TTC549 (cell line): Measurements from ENCODE around the gene MRPS6.

Experiments used
- FAIRE-seq: peaks from 2 replicates; lab custom pipeline; 2012; peaks lifted over from hg19 to GRCh38; lab: Jason Lieb, UNC

The MRPS6 gene

DNA sequence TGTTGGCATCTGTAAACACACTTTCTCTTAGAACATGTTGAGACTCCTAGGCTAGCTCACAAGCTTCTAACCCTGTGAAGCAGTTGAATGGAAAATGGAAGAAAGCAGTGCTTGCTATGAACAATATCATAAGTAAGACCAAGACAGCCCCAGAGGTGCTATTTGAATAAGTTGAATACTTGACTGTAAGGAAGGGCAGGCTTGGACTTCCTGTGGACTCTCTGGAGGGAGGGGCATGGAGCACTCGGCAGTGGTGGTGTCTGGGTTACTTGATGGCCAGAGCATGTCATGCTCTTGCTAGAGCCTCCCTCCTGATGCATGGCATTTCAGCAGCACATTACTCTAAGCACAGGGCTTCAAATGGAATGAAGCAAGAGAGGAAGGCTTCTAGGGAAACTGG, 60.0 kb downstream of the MRPS6 start:
- FAIRE-seq: no peak

DNA sequence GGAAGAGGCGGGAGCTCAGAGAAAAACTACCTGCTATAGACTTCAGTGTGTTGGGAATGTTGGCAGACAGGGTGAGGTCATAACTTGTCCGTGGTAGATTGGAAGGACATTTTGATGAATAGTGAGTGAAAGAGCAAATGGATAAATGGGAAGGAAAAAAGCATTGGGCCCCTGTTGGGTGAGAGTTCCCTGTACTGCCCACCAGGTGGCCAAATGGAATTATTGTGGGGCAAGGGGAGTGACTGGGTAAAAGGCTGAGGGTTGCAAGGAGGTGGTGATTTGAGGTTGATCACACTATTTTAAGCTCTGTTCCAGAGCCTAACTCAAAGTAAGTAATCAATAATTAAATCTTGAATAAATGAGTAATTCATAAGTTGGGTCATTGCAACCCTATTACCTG, 60.4 kb downstream of the MRPS6 start:
- FAIRE-seq: no peak

DNA sequence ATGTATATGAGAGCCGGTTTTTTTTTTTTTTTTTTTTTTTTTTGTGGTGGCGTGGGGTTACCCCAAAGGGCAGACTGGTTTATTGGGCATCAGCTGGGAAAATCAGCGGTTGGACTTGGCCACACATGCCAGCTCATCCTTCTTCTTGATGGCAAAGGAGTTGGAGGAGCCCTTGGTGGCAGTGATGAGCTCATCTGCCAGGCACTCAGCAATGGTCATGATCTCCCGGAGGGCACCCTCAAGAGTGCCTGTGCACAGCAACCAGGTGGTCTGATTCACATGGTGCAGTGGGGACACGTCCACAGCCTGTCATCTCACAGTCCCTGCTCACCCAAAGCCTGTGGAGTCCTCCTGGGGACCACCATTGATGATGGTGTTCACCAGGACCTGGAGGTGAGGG, 62.0 kb downstream of the MRPS6 start:
- FAIRE-seq: no peak

DNA sequence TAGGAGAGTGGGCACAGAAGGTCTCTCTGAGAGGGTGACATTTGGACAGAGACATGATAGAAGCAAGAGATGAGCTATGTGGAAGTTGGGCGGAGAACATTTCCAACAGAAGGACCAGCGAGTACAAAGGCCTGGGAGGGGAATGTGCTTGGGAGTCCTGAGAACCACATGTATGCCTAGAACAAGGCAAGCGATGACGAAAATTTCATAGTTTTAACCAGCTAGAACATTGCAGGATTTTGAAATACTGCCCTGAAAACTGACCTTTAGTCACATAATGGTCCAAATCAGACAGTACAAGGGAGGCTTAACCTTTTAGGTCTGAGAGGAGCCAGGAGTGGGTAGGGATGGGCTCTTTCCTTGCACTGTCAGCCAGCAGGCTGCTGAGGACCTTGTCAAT, 68.0 kb downstream of the MRPS6 start:
- no peak for FAIRE-seq

DNA sequence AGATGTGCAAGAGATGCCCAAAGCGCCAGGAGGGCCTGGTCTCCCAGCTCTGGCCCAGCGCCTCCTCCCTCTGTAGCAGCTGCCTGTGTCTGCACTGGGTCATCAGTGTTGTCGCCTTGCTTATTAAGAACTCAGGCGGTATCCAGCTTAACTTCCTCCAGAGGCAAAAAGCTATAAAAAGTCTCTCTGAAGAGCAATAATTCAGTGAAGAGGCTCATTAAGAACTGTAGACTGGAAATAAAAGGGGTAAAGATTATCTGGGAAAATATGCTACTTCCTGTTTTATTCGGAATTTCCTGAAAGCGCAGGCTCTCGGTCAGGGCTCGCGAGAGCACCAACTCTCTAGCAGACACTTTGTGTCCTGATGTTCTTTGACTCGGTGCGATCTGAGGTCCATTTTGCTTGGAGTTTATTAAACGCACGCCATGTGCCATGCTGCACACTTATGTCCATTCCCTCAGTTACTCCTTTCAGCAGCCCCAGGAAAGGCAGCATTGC, 70.4 kb downstream of the MRPS6 start:
- no peak for FAIRE-seq

DNA sequence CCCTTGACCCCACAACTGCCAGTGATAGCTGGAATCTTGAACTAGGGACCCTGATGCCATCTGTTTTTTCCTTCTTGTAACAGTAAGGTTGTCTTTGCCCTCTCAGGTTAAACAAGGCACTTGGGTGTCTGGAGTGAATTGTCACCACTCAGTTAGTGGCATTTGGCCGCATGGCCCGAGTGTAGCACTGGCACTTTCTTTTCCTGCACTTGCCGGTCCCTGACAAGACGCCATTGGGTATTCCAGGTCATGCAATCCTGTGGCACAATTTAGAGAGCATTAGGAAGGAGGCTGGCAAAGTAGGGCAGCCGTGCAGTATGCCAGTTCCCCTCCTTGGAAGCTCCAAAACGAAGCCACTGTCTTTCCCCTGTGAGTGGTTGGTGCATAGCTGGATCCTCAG, 70.8 kb downstream of the MRPS6 start:
- no peak for FAIRE-seq

DNA sequence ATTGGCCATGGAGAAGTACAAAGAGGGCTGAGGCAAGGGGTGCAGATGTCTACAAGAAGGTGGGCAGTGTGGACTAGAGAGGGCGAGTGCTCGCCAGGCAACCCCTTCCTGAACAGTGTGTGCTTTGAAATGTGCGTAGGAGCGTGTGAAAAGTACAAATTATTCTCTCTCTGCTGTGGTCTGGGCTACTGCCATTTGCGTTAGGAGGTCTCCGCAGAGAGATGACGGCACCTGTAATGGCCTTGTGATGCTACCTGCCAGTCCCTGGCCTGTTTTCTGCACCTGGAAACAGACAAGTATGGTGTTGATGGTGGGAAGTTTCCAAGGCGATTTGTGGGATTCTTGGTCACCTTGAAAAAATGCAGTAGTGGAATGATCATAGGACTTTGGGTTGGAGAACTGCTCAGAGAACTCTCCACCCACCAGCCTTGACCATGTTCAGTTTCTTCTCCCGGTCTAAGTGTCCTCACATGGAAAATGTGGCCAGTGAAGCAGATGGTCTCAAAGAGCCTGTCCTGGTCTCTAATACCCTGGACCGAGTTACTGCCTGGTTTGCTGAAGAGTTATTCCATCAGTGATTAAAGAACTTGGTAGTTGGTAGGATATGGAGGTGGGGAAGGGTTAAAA, 74.5 kb downstream of the MRPS6 start:
- FAIRE-seq: no peak

- no peak for FAIRE-seq
Measured at GRCh38 chr21:34148419-34148804, 75.0 kb downstream of the MRPS6 start.

DNA sequence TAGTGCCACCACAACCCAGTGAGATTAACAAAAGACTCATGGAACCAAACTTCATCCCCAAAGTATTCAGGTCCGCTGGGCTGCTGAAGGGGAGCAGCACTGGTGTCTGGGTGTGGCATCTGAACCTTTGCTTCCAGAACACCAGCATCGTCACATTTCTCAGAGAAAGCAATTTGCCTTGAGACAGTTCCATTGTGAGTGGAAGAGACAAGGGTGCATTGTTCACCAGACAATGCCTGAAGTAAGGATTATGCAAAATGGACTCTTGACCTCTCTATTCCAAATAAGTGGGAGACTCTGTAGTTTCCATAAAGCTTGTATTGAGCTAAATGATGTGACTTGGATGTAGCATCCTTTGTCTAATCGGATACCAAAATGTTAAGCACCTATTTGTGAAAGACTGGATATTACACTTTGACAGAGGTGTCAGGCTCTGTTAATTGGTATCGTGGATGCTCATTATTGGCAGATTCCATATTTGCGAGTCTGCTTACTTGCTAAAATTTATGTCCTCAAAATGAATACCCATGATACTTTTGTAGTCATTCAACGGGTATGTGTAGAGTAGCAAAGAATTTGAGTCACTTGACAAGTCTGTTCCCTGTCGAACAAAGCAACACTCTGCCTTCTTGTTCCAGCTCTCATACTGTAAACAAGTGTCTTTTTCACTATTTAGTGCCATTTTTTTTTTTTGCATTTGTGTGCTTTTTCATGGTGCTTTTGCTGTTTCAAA, 75.6 kb downstream of the MRPS6 start:
- FAIRE-seq: no peak

- FAIRE-seq: no peak
Measured at GRCh38 chr21:34152500-34152899, 79.1 kb downstream of the MRPS6 start.

- no peak for FAIRE-seq
Measured at GRCh38 chr21:34154878-34155277, 81.5 kb downstream of the MRPS6 start.

- no peak for FAIRE-seq
Measured at GRCh38 chr21:34156957-34157356, 83.6 kb downstream of the MRPS6 start.

GRCh38 chr21:34157521-34157920, 84.1 kb downstream of the MRPS6 start:
- FAIRE-seq: no peak

GRCh38 chr21:34158866-34159835, 85.8 kb downstream of the MRPS6 start:
- FAIRE-seq: no peak

DNA sequence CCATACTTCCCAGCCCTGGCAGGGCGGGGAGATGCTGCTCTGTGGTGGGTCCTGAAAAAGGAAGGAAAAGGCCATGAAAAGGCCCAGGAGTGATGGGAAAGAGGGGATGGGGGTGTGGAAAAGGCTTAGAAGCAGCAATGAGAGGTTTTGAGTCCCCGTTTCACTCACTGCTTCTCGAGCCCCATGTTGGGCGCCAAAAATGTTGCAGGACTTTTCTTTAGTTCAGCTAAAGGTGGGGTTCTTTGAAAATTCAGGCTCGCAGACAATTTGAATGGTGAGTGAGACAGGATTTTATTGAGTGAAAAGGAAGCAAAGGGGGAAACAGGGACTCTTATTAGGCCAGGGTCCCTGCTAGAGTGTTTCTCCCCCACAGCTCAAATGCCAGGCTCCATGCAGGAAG, 93.1 kb downstream of the MRPS6 start:
- no peak for FAIRE-seq

- no peak for FAIRE-seq
Measured at GRCh38 chr21:34170886-34171285, 97.5 kb downstream of the MRPS6 start.

DNA sequence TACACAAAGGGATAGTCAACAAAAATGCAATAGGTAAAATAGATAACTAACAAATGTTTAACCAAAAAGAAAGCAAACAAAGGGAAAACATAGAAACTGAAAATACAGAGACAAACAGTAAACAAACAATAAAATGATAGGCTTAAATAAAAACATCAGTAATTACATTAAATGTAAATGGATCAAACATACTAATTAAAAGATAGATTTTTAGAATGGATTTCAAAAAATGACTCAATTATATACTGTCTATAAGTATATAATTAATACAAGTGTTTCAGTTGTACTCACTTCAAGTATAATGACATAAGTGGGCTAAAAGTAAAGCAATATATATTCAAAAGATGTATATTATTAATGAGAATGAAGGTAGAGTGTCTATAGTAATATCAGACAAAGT, 101.1 kb downstream of the MRPS6 start:
- FAIRE-seq: peak; percentile 13

DNA sequence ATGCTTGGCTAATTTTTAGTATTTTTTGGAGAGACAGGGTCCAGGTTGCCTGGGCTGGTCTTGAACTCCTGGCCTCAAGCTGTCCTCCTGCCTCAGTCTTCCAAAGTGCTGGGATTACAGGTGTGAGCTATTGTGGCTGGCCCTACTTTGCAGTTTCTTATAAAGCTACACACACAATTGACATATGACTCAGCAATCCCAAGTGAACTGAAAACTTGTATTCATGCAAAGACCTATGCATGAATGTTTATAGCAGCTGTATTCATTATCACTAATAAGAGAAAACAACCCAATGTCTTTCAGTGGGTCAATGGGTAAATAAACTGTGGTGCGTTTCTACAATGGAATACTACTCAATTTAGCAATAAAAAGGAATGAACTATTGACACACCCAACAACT, 103.1 kb downstream of the MRPS6 start:
- no peak for FAIRE-seq

DNA sequence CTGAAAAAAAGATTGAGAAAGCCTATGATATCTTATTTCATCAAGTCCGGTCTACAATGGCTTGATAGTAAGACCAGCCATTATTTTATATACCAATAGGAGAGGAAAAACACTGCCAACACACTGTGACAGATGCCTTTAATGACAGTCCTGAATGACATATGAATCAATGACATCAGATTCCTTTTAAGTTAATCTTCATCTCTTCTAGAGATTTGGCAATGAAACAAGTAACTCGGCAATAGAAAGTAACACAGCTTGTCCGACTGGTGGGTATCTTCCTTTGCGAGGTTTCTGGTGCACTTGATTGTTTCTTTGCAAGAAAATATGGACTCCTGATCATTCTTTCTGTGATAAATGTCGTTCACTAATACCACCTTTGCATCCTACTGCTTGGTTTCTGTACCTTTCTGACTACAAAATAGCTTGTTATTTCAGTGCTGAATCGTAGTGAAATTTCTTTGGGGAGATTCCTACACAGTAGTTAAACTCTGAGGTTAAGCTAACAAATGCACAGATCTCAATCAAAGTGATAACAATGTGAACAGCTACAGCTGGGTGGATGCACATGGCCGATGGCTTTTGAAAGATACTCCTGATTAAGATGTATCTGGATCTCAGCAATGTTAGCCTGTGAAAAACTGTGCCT, 104.7 kb downstream of the MRPS6 start:
- FAIRE-seq: no peak

DNA sequence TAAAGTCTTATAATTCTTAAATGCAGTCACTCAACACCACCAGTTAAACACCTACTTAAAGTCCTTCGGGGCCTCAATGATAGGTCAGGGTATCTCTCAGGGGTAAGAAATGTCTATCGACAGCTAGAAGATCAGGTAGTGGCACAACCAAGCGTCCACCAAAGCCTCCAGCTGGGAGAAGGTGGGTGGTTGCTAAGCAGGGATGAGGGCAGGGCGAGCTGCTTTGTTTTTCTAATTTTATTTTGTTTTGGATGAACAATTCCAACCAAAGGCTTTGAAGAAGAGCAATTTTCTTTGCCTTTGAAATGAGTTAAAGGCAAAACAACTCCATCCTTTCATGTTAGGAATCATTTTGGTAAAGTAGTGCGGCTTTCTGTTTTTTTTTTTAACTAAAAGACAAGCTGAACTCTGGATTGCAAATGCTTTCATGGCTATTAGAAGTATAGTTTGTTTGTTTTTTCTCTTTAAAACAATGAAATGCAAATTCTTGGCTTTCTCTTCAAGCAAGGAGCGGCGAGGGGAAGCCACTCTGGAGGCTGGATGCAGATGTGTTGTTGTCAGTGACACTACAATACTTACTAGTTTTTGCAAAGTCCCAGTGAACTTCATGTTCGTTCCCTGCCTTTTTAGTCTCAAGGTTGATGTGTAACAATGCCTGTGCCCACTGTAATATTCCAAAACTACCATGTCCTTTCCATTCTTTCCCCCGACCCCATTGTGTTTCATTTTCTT, 106.0 kb downstream of the MRPS6 start:
- no peak for FAIRE-seq

DNA sequence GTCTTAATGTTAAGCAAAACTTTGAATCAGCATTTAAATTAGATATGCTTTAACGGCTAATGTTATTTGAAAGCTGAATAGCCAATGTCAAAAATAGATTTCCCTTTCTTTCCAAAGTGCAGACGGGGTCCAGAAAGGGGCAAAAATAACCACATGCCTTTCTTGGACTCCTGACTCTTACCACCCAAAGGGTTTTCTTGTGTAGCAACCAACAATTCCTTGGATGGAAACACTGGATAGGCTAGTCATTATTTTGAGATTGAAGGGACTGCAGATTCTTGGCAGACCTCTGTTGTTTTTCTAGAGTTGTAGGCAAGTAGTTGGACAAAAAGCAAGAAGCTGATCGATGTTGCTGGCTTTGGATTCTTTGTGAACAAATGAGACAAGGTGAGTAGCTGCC, 107.0 kb downstream of the MRPS6 start:
- FAIRE-seq: no peak
